HUES64 (cell line): Measurements from ENCODE around the gene IL4R.

Experiments
- H3K27ac ChIP-seq: 2 replicates; pipeline ENCODE4 v1.7.0; 2013; ENCODE audit warnings: low read depth, low read length, inconsistent platforms
- H3K27me3 ChIP-seq: 2 replicates; pipeline ENCODE4 v1.6.1; 2013; ENCODE audit warnings: mild to moderate bottlenecking, low read length; ENCODE audit not compliant: insufficient read depth
- H3K36me3 ChIP-seq: 2 replicates; pipeline ENCODE4 v1.6.1; 2013; ENCODE audit warnings: mild to moderate bottlenecking, low read length; ENCODE audit not compliant: insufficient read depth
- H3K4me1 ChIP-seq: 2 replicates; pipeline ENCODE4 v1.6.1; 2013; ENCODE audit warnings: mild to moderate bottlenecking, low read length, moderate library complexity; ENCODE audit not compliant: insufficient read depth
- H3K4me3 ChIP-seq: 2 replicates; pipeline ENCODE4 v1.5.1; 2013; ENCODE audit warnings: mild to moderate bottlenecking, low read length, moderate library complexity
- H3K9ac ChIP-seq: 2 replicates; pipeline ENCODE4 v1.6.1; 2013; ENCODE audit warnings: mild to moderate bottlenecking, low read depth, low read length
- H3K9me3 ChIP-seq: 2 replicates; pipeline ENCODE4 v1.6.1; 2013; ENCODE audit warnings: low read depth, low read length; ENCODE audit not compliant: insufficient read depth
- WGBS: fragments of 150-250, 120-280 bp; methylation state at CpG from one replicate; pipeline ENCODE4 v1.1.7; 2013; ENCODE audit warnings: missing lambda C conversion rate; 5-methylcytosine and 5-hydroxymethylcytosine counted together

IL4R gene

DNA sequence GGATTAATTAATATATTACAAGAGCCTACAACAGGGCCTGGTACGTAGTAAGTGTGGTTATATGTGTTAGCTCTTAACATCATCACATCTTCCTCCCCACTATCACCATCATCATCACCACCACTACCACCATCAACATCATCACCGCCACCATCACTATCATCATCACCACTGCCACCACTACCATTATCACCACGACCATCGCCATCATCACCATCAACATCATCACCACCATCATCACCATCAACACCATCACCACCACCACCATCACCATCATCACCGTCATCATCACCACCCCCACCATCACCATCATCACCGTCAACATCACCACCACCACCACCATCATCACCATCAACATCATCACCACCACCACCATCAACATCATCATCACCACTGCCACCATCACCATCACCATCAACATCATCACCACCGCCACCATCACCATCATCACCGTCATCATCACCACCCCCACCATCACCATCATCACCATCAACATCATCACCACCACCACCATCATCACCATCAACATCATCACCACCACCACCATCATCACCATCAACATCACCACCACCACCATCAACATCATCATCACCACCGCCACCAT, 7.8 kb upstream of the IL4R start:
- Histone ChIP-seq H3K27ac (no peak overlapping the region), H3K4me1 (no peaks in the 10 kb centered on the region), H3K36me3 (no peaks in the 10 kb centered on the region), H3K4me3 (no peak overlapping the region), H3K9ac (no peak overlapping the region), H3K27me3 (no peaks in the 10 kb centered on the region), H3K9me3 (no peaks in the 10 kb centered on the region)
- 96% methylated on average over 7 of the region's 9 CpGs for WGBS

DNA sequence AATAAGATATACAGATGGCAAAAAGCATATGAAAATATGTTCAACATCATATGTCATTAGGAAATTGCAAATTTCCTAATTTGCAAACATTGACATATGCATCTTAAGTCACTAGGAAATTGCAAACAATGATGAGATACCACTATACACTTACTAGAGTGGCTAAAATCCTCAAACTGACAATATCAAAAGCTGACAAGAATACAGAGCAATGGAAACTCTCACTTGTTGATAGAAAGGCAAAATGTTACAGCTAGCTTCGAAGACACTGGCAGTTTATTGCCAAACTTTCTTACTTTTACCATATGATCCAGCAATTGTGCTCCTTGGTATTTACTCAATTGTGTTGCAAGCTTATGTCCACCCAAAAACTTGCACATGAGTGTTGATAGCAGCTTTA, 5.0 kb upstream of the IL4R start:
- Histone ChIP-seq H3K27me3 (peaks cover 8% of the 10 kb centered on the region; the same call in 1 of the 2 replicates), H3K4me1 (no peaks in the 10 kb centered on the region), H3K27ac (no peak overlapping the region), H3K9me3 (no peaks in the 10 kb centered on the region), H3K4me3 (no peak overlapping the region), H3K36me3 (no peaks in the 10 kb centered on the region), H3K9ac (no peak overlapping the region)
- 97% methylated on average over 1 of the region's 1 CpG for WGBS

DNA sequence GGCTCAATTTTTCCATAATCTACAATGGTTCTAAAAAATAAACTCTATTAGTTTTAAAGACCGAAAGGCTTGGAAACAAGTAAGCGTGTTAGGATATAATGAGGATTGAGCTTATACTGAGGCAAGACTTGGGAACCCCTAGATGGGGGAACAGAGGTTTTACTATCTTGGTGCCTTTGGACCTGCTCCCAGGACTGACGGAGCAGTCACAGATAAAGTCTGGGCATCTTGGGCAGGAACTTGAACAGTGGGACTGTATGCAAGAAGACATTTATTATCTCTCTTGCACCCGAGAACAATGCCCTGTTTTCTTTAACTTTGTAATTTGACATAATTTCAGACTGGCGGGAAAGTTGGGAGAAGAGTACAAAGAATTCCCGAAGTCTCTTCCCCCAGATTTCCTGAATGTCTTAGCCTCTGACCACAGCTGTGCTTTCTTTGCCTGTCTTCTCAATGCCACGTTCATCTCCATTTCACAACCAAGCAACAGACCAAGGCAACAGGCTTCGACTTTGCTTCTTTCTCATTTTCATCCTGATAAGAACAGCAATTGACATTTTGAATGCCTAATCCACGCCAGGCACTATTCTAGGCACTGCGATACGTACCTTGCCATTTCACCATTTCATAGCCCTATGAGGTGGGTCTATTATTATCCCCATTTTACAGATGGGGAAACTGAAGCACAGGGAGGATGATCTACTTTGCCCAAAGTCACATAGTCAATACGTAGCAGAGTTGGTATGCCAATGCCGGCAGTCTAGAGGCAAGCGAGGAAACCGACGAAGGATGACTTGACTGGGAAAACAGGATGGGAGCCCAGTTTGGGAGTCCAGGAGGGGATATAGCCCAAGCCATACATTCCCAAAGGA, 3.0 kb upstream of the IL4R start:
- Histone ChIP-seq H3K27ac (no peak overlapping the region), H3K27me3 (peaks cover 11% of the 10 kb centered on the region; the same call in 1 of the 2 replicates), H3K9ac (no peak overlapping the region), H3K36me3 (no peaks in the 10 kb centered on the region), H3K9me3 (no peaks in the 10 kb centered on the region), H3K4me3 (no peak overlapping the region), H3K4me1 (no peaks in the 10 kb centered on the region; the same call in 1 of the 2 replicates)
- WGBS, result 86% methylated on average over 16 of the region's 16 CpGs

DNA sequence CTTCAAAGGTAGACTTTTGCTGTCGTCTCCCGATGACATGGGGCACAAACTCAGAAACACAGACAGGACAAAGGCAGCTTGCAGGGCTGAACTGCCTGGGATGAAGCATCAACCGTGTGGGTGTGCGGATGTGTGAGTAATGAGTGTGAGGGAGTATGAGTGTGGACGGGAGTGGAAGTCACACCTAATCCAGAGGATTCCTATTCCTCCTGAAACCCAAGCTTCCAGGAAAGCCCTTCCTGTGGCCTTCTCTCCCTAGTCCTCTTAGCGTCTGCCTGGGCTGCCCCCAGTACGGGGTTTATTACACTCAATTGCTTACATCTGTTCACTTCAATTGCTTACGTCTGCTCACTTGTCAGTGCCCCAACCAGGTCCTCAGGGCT, 2.3 kb upstream of the IL4R start:
- WGBS, result 80% methylated on average over 8 of the region's 8 CpGs
- H3K36me3 ChIP-seq, result no peaks in the 10 kb centered on the region
- H3K9ac ChIP-seq, result no peak overlapping the region
- H3K4me1 ChIP-seq, result no peaks in the 10 kb centered on the region; the same call in 1 of the 2 replicates
- no peak overlapping the region for H3K4me3 ChIP-seq
- no peaks in the 10 kb centered on the region for H3K9me3 ChIP-seq
- peaks cover 11% of the 10 kb centered on the region; the same call in 1 of the 2 replicates for H3K27me3 ChIP-seq
- H3K27ac ChIP-seq, result no peak overlapping the region

DNA sequence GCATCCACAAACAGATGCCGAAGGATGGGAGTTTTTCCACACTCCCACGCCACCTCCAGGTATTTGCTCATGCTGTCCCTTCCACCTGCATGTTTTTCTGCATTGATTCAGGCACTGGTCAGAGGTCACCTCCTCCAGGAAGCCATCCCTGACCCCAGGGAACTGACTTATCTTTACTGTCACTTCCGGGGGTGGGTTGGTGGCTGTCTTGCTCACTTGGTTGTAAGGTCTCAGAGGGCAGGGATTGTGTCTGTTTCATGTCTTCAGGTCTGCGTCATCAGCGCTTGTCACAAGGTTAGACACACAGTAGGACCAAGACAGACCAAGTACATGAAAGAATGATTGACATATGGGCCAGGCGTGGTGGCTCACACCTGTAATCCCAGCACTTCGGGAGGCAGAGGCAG, 1.9 kb upstream of the IL4R start:
- WGBS, result 95% methylated on average over 7 of the region's 7 CpGs
- Histone ChIP-seq H3K4me1 (no peaks in the 10 kb centered on the region; the same call in 1 of the 2 replicates), H3K27ac (no peak overlapping the region), H3K27me3 (peaks cover 11% of the 10 kb centered on the region; the same call in 1 of the 2 replicates), H3K36me3 (no peaks in the 10 kb centered on the region), H3K9ac (no peak overlapping the region), H3K4me3 (no peak overlapping the region), H3K9me3 (no peaks in the 10 kb centered on the region)

DNA sequence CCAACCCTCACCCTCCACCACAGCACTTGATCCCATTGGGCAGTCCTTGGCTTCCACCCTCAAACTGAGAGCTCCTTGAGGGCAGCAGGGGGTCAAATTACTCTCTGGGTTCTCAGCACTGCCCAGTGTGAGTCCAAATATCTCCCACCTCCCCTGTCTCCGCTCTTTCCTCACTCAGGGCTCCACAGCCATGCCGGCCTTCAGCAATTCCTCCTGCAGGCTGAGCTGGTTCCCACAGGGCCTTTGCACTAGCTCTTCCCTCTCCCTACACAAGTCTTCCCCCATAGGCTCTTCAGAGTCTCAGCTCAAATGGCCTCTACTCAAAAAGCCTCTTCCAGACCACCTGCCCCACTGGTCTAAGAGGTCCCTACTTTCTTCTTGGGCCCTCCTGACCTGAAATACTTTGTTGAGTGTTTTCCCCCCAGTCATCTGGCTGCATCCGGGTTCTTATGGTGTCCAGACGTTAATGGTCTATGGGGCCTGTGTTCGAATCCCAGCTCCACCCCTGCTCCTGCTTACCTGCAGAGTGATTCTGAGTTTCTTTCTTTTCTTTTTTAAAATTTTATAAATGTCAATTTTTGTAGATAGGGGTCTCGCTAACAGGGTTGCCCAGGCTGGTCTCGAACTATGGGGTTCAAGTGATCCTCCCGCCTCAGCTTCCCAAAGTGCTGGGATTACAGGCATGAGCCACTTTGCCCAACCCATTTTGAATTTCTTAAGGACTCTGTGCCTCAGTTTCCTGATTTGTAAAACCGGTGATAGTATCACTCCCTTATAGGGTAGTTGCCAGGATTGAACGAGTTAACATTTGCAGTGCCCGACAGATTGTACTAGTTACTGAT, 973 bp upstream of the IL4R start:
- peak overlapping the region; percentile 88 for H3K4me3 ChIP-seq
- H3K9ac ChIP-seq, result peak overlapping the region; percentile 65; the same call in 1 of the 2 replicates
- 77% methylated on average over 11 of the region's 11 CpGs for WGBS
- H3K27me3 ChIP-seq, result peaks cover 11% of the 10 kb centered on the region; the same call in 1 of the 2 replicates
- H3K9me3 ChIP-seq, result no peaks in the 10 kb centered on the region
- no peaks in the 10 kb centered on the region; the same call in 1 of the 2 replicates for H3K4me1 ChIP-seq
- H3K27ac ChIP-seq, result no peak overlapping the region
- H3K36me3 ChIP-seq, result no peaks in the 10 kb centered on the region

DNA sequence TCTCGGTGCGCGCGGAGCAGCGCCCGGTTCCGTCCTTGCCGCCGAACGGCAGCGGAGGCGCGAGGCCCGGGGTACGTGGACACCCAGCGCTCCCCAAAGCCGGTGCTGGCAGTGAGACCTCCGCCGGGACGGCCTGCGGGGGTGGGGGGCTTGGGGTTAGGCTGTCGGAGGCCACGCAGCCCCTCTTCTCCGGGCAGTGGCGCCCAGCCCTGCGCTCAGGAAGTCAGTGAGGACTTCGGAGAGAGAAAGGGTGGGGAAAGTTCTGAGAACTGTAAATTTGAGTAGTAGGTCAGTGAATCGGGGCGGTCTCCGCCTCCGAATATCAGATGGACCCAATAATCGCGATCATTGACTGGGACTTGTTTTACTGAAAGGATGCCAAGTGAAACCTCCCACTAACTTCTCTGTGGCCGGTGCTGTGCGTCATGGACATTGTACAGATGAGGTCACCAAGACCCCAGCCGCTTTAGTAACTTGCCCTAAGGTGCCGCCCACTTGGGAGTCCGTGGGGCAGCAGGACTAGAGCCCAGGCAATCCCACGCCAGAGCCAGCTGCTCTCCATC, 468 bp downstream of the IL4R start:
- WGBS, result 3% methylated on average over 39 of the region's 39 CpGs
- Histone ChIP-seq H3K9me3 (no peaks in the 10 kb centered on the region), H3K36me3 (no peaks in the 10 kb centered on the region), H3K4me1 (peaks cover 8% of the 10 kb centered on the region; the same call in 1 of the 2 replicates), H3K4me3 (peak overlapping the region; percentile 88), H3K9ac (peak overlapping the region; percentile 76), H3K27ac (no peak overlapping the region), H3K27me3 (peaks cover 11% of the 10 kb centered on the region; the same call in 1 of the 2 replicates)

DNA sequence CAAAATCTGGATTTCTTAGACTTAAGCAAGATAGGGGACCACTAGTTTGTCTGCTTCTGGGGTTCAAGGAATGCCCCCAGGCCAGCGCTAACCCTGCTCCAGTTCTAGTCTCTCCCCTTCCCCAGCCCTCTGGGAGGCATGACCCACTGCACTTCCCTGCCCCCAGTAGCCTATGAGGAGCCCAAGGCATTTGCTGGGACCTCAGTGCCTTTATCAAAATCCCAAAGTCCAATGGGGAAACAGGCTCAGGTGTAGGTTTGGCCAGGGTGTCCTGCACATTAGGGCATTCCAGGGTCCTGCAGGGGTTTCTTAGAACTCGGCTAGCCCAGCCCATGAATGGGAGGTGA, 1.2 kb downstream of the IL4R start:
- Histone ChIP-seq H3K9ac (no peak overlapping the region), H3K27me3 (peaks cover 11% of the 10 kb centered on the region; the same call in 1 of the 2 replicates), H3K4me1 (peaks cover 8% of the 10 kb centered on the region; the same call in 1 of the 2 replicates), H3K27ac (no peak overlapping the region), H3K4me3 (no peak overlapping the region), H3K36me3 (no peaks in the 10 kb centered on the region), H3K9me3 (no peaks in the 10 kb centered on the region)
- WGBS, result 64% methylated on average over 2 of the region's 2 CpGs

DNA sequence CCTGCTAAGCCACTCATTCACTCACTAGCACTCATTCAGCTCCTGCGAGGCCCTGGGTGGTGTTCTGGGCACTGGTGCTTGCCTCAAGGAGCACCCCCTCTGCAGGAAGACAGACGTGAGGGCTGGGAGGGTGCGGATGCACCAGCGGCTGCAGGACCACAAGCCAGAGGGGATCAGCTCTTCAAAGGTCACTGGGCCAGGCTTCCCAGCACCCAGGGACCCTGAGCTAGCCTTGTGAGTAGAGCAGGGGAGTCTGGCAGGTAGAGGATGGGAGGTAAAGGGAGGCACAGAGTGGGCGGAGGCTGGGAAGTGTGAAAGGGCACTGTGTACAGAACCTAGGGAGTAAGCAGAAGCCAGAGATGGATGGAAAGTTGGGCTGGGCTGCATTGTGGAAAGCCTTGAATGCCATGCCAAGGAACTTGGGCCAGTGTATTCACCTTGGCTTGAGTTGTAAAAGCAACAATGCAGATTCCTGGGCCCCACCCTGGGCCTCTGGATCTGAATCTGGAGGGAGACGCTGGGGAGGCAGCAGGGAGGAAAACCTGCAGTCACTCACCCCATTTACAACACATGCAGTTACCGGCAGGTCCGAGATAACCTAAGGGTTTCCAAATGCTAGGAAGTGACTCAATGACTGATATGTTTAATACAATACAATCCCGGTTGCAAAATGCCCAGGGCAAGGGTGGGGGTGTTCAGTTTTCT, 1.7 kb downstream of the IL4R start:
- Histone ChIP-seq H3K36me3 (no peaks in the 10 kb centered on the region), H3K9ac (no peak overlapping the region), H3K27me3 (peaks cover 11% of the 10 kb centered on the region; the same call in 1 of the 2 replicates), H3K4me3 (no peak overlapping the region), H3K9me3 (no peaks in the 10 kb centered on the region), H3K4me1 (peaks cover 8% of the 10 kb centered on the region; the same call in 1 of the 2 replicates), H3K27ac (no peak overlapping the region)
- 61% methylated on average over 9 of the region's 9 CpGs for WGBS

DNA sequence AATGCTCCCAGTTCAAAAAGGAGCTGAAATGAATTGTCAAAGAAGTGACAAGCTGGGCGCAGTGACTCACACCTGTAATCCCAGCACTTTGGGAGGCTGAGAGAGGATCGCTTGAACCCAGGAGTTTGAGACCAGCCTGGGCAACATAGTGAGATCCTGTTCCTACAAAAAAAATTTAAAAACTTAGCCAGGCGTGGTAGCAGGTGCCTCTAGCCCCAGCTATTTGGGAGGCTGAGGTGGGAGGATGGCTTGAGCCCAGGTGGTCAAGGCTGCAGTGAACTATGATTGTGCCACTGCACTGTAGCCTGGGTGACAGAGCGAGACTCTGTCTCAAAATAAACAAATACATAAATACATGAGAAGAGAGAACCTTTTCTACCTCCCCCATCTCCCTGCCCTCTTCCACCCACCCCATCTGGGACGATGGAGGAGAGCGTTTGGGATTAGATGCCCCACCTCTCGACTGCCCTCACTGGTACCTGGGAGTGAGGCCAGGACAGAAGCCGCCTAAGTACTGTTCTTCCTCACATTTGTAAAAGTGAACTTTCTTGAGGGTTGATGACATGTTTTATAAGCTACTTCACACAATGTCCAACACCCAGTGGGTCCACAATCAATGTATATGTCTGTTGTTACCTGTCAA, 2.4 kb downstream of the IL4R start:
- Histone ChIP-seq H3K9ac (no peak overlapping the region), H3K36me3 (no peaks in the 10 kb centered on the region), H3K4me3 (no peak overlapping the region), H3K4me1 (peaks cover 8% of the 10 kb centered on the region; the same call in 1 of the 2 replicates), H3K27ac (no peak overlapping the region), H3K27me3 (peaks cover 11% of the 10 kb centered on the region; the same call in 1 of the 2 replicates), H3K9me3 (no peaks in the 10 kb centered on the region)
- 87% methylated on average over 8 of the region's 8 CpGs for WGBS
